Measurements from ENCODE around the gene FCGBP.

- TF ChIP-seq, protein P1, sequence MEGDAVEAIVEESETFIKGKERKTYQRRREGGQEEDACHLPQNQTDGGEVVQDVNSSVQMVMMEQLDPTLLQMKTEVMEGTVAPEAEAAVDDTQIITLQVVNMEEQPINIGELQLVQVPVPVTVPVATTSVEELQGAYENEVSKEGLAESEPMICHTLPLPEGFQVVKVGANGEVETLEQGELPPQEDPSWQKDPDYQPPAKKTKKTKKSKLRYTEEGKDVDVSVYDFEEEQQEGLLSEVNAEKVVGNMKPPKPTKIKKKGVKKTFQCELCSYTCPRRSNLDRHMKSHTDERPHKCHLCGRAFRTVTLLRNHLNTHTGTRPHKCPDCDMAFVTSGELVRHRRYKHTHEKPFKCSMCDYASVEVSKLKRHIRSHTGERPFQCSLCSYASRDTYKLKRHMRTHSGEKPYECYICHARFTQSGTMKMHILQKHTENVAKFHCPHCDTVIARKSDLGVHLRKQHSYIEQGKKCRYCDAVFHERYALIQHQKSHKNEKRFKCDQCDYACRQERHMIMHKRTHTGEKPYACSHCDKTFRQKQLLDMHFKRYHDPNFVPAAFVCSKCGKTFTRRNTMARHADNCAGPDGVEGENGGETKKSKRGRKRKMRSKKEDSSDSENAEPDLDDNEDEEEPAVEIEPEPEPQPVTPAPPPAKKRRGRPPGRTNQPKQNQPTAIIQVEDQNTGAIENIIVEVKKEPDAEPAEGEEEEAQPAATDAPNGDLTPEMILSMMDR (IDR thresholded peaks at IDR 0.05): no peak
- TF ChIP-seq POLR2A (IDR thresholded peaks at IDR 0.05): no peak
These were observed 48.4 kb upstream of the FCGBP start for GRCh38 chr19:39982883-39983282.
